Pancreas (tissue), 10 donors: Measurements from ENCODE around the gene TFF3. TPM values are rescaled to one million over a fixed set of nuclear protein-coding genes. Genes with fewer than 3 reads are reported as not detected.

Experiments
- ATAC-seq, 4 donors: fragments of 200-7000 bp; cut with Tn5 transposase; one replicate each; pipeline versions ENCODE4 v1.8.0 to v1.9.1; 2020; ENCODE audit warnings: mild to moderate bottlenecking in 4 of 4, moderate library complexity in 4 of 4
- DNase-seq, 6 donors: peaks; one replicate each; pipeline ENCODE4 v3.0.0-alpha.2; 2020
- FAIRE-seq: peaks from 2 replicates; lab custom pipeline; 2012; peaks lifted over from hg19 to GRCh38; lab: Jason Lieb, UNC
- H3K27ac ChIP-seq, 4 donors: fragments of 200-600 bp; sonication (generic); 1 replicate in 3 of 4; 2 replicates in 1 of 4; pipeline versions ENCODE4 v1.5.0 to v1.8.0; 2020
- H3K27me3 ChIP-seq, 4 donors: fragments of 200-600 bp; one replicate each; pipeline ENCODE4 v1.8.0; 2021
- H3K36me3 ChIP-seq, 3 donors: fragments of 200-600 bp; sonication (generic) in 1 of 3; one replicate each; pipeline versions ENCODE4 v1.5.0 to v1.8.0; 2020 to 2021
- H3K4me1 ChIP-seq, 3 donors: fragments of 200-600 bp; one replicate each; pipeline ENCODE4 v1.8.0; 2021
- H3K4me3 ChIP-seq, 4 donors: fragments of 200-600 bp; sonication (generic) in 2 of 4; one replicate each; pipeline versions ENCODE4 v1.5.0 to v1.8.0; 2020 to 2021
- H3K9me3 ChIP-seq, 4 donors: fragments of 200-600 bp; one replicate each; pipeline ENCODE4 v1.8.0; 2021
- CTCF ChIP-seq, 4 donors: fragments of 200-600 bp; sonication (generic) in 3 of 4; IDR thresholded peaks; one replicate each; pipeline versions ENCODE4 v1.5.0 to v1.8.0; 2021; ENCODE audit warnings: antibody characterized with exemption in 4 of 4
- WGBS, 2 donors: extraction: QIAGEN DNeasy Blood & Tissue Kit; methylation state at CpG; one replicate each; pipeline ENCODE4 v1.1.7; 2013; 5-methylcytosine and 5-hydroxymethylcytosine counted together
- intact Hi-C, 3 donors: fragments of 100-400 bp; cut with DNase I; formaldehyde crosslinking; loops; one replicate each; pipeline versions ENCODE4 v1.11.1 to v1.14.2; 2022
- polyA plus RNA-seq, 2 donors: library from polyadenylated mRNA; stranded (reverse); fragments of 200-250 nt; gene quantifications; one replicate each; pipeline ENCODE4 v1.2.3, GENCODE V29; 2013
- total RNA-seq, 6 donors: library from RNA; stranded (reverse); fragmentation: NEBNext Ultra II Directional in 4 of 6; extraction: Animal tissue kit (Norgen Biotek cat#: 25700) in 4 of 6; gene quantifications; one replicate each; pipeline versions ENCODE4 v1.2.1 to v1.2.4, GENCODE V29; 2021 to 2023
- donor health status: healthy with polysubstance abuse.
- donor health status: DM: no; HTN: no; CAD: no; lungs with moderate emphysema.
- donor health status: DM: no; HTN: no; CAD: no.
- donor health status: control.
- donor health status: control.
- donor health status: Bipolar disorder and iron deficiency.
- donor health status: DM: yes; HTN: yes; CAD: no.
- donor health status: DM: no; HTN: no; CAD: no.
- donor health status: DM: no; HTN: no; CAD: no.
- donor health status: DM: yes; HTN: yes; CAD: no.

Gene TFF3
- total and polyA plus RNA-seq, 8 donors, result 5.9 to 51.9 (median 11.3) TPM

- no peaks in the 10 kb centered on the region for H3K27me3 ChIP-seq
- no peaks in the 10 kb centered on the region for H3K4me1 ChIP-seq
- H3K9me3 ChIP-seq, result no peaks in the 10 kb centered on the region
- H3K4me3 ChIP-seq, result no peak overlapping the region
- no peaks in the 10 kb centered on the region for H3K36me3 ChIP-seq
- ATAC-seq (no peak), DNase-seq (no peak), FAIRE-seq (no peak)
- no peak for TF ChIP-seq CTCF (IDR thresholded peaks at IDR 0.05)
- H3K27ac ChIP-seq, result no peak overlapping the region
- WGBS, 2 donors, result 86 to 89% methylated on average over 5 of the region's 5 CpGs
- intact Hi-C loops, result no loop called here
Measured at GRCh38 chr21:42298657-42299056, 16.6 kb downstream of the TFF3 start.

GRCh38 chr21:42298237-42298636 is 17.0 kb downstream of the TFF3 start:
- Histone ChIP-seq H3K4me1 (no peaks in the 10 kb centered on the region), H3K27ac (no peak overlapping the region), H3K9me3 (no peaks in the 10 kb centered on the region), H3K4me3 (no peak overlapping the region), H3K36me3 (no peaks in the 10 kb centered on the region), H3K27me3 (no peaks in the 10 kb centered on the region)
- no peak for DNase-seq
- no peak for TF ChIP-seq CTCF (IDR thresholded peaks at IDR 0.05)
- 71 to 80% methylated on average over 6 of the region's 6 CpGs for WGBS, 2 donors
- intact Hi-C loops, result no loop called here
- ATAC-seq, result no peak
- FAIRE-seq, result no peak

- Histone ChIP-seq H3K9me3 (no peaks in the 10 kb centered on the region), H3K4me1 (no peaks in the 10 kb centered on the region), H3K27ac (no peak overlapping the region), H3K36me3 (no peaks in the 10 kb centered on the region), H3K27me3 (no peaks in the 10 kb centered on the region), H3K4me3 (no peak overlapping the region)
- 69 to 73% methylated on average over 9 of the region's 9 CpGs for WGBS, 2 donors
- no peak for DNase-seq
- no peak for FAIRE-seq
- no peak for TF ChIP-seq CTCF (IDR thresholded peaks at IDR 0.05)
- no peak for ATAC-seq
- intact Hi-C loops, result no loop called here
Measured at GRCh38 chr21:42297377-42297776, 17.8 kb downstream of the TFF3 start.

- H3K36me3 ChIP-seq, result no peaks in the 10 kb centered on the region
Measured at GRCh38 chr21:42296501-42296900, 18.7 kb downstream of the TFF3 start.

More at GRCh38 chr21:42296501-42296900, 18.7 kb downstream of the TFF3 start:
- no peaks in the 10 kb centered on the region for H3K4me1 ChIP-seq
- no peaks in the 10 kb centered on the region for H3K9me3 ChIP-seq
- H3K27ac ChIP-seq, result no peak overlapping the region
- WGBS, 2 donors, result 86 to 90% methylated on average over 7 of the region's 7 CpGs
- no peak for FAIRE-seq
- intact Hi-C loops, result no loop called here
- TF ChIP-seq CTCF (IDR thresholded peaks at IDR 0.05), result no peak
- no peak overlapping the region for H3K4me3 ChIP-seq
- ATAC-seq, result no peak
- H3K27me3 ChIP-seq, result no peaks in the 10 kb centered on the region
- DNase-seq, result no peak
